Measurements from ENCODE around the gene NECAP2. TPM values are rescaled to one million over a fixed set of nuclear protein-coding genes. Genes with fewer than 3 reads are reported as not detected.
"Not testable (repeated sequence)": the region's sequence is repeated elsewhere in the genome, so short reads cannot be mapped to it uniquely, and the experiment has no call there.

NECAP2 gene
- polyA plus RNA-seq, 3 donors, result 78.9 to 223 (median 183) TPM

DNA sequence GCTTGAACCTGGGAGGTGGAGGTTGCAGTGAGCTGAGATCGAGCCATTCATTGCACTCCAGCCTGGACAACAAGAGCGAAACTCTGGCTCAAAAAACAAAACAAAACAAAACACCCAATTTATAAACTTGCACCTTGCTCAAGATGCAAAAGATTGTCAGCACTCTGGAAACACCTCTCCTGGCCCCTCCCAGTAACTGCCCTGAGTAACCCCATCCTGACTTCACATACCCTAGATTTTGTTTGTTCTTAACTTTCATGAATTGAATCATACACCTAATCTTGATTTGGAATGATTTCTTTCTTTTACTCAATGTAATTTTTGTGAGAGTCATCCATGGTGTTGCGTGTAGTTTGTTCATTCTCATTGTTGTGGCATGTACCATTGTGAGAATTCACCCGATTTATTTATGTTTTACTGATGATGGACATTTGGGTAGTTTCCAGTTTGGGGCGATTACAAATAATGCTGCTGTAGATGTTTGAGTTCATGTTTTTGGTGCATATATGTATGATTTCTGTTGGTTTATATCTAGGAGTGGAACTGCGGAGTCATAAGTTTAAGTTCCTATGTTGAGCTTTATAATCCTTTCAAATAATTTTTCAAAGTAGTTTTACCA lies 10.4 kb downstream of the NECAP2 start:
- 86% methylated on average over 1 of the region's 6 CpGs for WGBS (ENCODE audit: insufficient coverage)
- DNase-seq, result no peak
- Histone ChIP-seq H3K4me2 (replicated peaks; ENCODE audit: extremely low read depth, low read length, poor library complexity, severe bottlenecking) (no peak overlapping the region), H3K4me1 (ENCODE audit: control insufficient read depth in 1 of 2, insufficient read depth in 2 of 2, low read length in 2 of 2) (no peaks in the 10 kb centered on the region), H3K9me3 (replicated peaks in 1 of 2; ENCODE audit: control insufficient read depth in 1 of 2, insufficient read depth in 1 of 2, low read length in 2 of 2) (no peaks in the 10 kb centered on the region), H3K4me3 (replicated peaks in 1 of 3; ENCODE audit: low read depth in 2 of 3, low read length in 3 of 3) (no peak overlapping the region), H3K9ac (ENCODE audit: insufficient read depth, low read length, poor library complexity, severe bottlenecking) (no peak overlapping the region), H3K36me3 (replicated peaks in 1 of 2; ENCODE audit: control insufficient read depth in 1 of 2, insufficient read depth in 2 of 2, low read length in 2 of 2) (peaks cover 91 to 100% of the 10 kb centered on the region in 2 donors), H4K20me1 (ENCODE audit: insufficient read depth, low read length) (peaks cover 98% of the 10 kb centered on the region), H3K79me2 (ENCODE audit: insufficient read depth, low read length) (peaks cover 21% of the 10 kb centered on the region), H3K27ac (ENCODE audit: low read depth in 1 of 2, low read length in 2 of 2) (no peak overlapping the region), H2AFZ (ENCODE audit: insufficient read depth, low read depth, low read length, poor library complexity, severe bottlenecking) (no peak overlapping the region), H3K27me3 (ENCODE audit: control insufficient read depth in 2 of 2, insufficient read depth in 2 of 2, low read length in 2 of 2) (no peaks in the 10 kb centered on the region)
- Mint-ChIP-seq H3K27me3 (ENCODE audit: low read depth in 3 of 3) (peaks cover 0 to 1% (median 0%) of the 10 kb centered on the region in 3 donors), H3K9me3 (peaks cover 0 to 1% (median 0%) of the 10 kb centered on the region in 7 donors), H3K27ac (peak overlapping the region in 1 of 7 donors; percentile 7), H3K4me3 (no peak overlapping the region), H3K36me3 (peaks cover 78 to 99% of the 10 kb centered on the region in 2 donors), H3K4me1 (no peaks in the 10 kb centered on the region)
- intact Hi-C loops (cut with micrococcal nuclease), result no loop called here
- no peak for TF ChIP-seq CTCF (IDR thresholded peaks at IDR 0.05)

- no peaks in the 10 kb centered on the region for H3K9me3 ChIP-seq (replicated peaks in 1 of 2; ENCODE audit: control insufficient read depth in 1 of 2, insufficient read depth in 1 of 2, low read length in 2 of 2)
- no peak overlapping the region for H3K9ac ChIP-seq (ENCODE audit: insufficient read depth, low read length, poor library complexity, severe bottlenecking)
- no peak for TF ChIP-seq CTCF (IDR thresholded peaks at IDR 0.05)
- no peaks in the 10 kb centered on the region for H3K4me1 Mint-ChIP-seq
- no peak overlapping the region for H3K4me2 ChIP-seq (replicated peaks; ENCODE audit: extremely low read depth, low read length, poor library complexity, severe bottlenecking)
- peaks cover 14% of the 10 kb centered on the region for H3K79me2 ChIP-seq (ENCODE audit: insufficient read depth, low read length)
- peaks cover 94 to 100% of the 10 kb centered on the region in 2 donors for H3K36me3 ChIP-seq (replicated peaks in 1 of 2; ENCODE audit: control insufficient read depth in 1 of 2, insufficient read depth in 2 of 2, low read length in 2 of 2)
- H3K27ac ChIP-seq (ENCODE audit: low read depth in 1 of 2, low read length in 2 of 2), result no peak overlapping the region
- no peaks in the 10 kb centered on the region for H3K4me1 ChIP-seq (ENCODE audit: control insufficient read depth in 1 of 2, insufficient read depth in 2 of 2, low read length in 2 of 2)
- no peak overlapping the region for H2AFZ ChIP-seq (ENCODE audit: insufficient read depth, low read depth, low read length, poor library complexity, severe bottlenecking)
- peaks cover 0 to 1% (median 0%) of the 10 kb centered on the region in 3 donors for H3K27me3 Mint-ChIP-seq (ENCODE audit: low read depth in 3 of 3)
- intact Hi-C loops (cut with micrococcal nuclease), result no loop called here
- no peak for DNase-seq
- peak overlapping the region in 1 of 7 donors; percentile 1 for H3K27ac Mint-ChIP-seq
- 94% methylated on average over 10 of the region's 13 CpGs for WGBS (ENCODE audit: insufficient coverage)
- H3K27me3 ChIP-seq (ENCODE audit: control insufficient read depth in 2 of 2, insufficient read depth in 2 of 2, low read length in 2 of 2), result no peaks in the 10 kb centered on the region
- H3K4me3 ChIP-seq (replicated peaks in 1 of 3; ENCODE audit: low read depth in 2 of 3, low read length in 3 of 3), result no peak overlapping the region
- peaks cover 0 to 1% (median 0%) of the 10 kb centered on the region in 7 donors for H3K9me3 Mint-ChIP-seq
- H4K20me1 ChIP-seq (ENCODE audit: insufficient read depth, low read length), result peaks cover 98% of the 10 kb centered on the region
- peaks cover 83 to 99% of the 10 kb centered on the region in 2 donors for H3K36me3 Mint-ChIP-seq
- H3K4me3 Mint-ChIP-seq, result no peak overlapping the region
Observed at GRCh38 chr1:16451841-16452528, 11.5 kb downstream of the NECAP2 start.

- H3K4me1 Mint-ChIP-seq; H3K4me1 ChIP-seq (ENCODE audit: control insufficient read depth in 1 of 2, insufficient read depth in 2 of 2, low read length in 2 of 2); H3K79me2 ChIP-seq (ENCODE audit: insufficient read depth, low read length); H3K4me3 ChIP-seq (replicated peaks in 1 of 3; ENCODE audit: low read depth in 2 of 3, low read length in 3 of 3); H3K4me3 Mint-ChIP-seq; H3K9ac ChIP-seq (ENCODE audit: insufficient read depth, low read length, poor library complexity, severe bottlenecking); H3K27me3 ChIP-seq (ENCODE audit: control insufficient read depth in 2 of 2, insufficient read depth in 2 of 2, low read length in 2 of 2); H3K4me2 ChIP-seq (replicated peaks; ENCODE audit: extremely low read depth, low read length, poor library complexity, severe bottlenecking); H3K9me3 ChIP-seq (replicated peaks in 1 of 2; ENCODE audit: control insufficient read depth in 1 of 2, insufficient read depth in 1 of 2, low read length in 2 of 2); H3K9me3 Mint-ChIP-seq; DNase-seq; H3K27me3 Mint-ChIP-seq (ENCODE audit: low read depth in 3 of 3); H2AFZ ChIP-seq (ENCODE audit: insufficient read depth, low read depth, low read length, poor library complexity, severe bottlenecking); intact Hi-C loops (cut with micrococcal nuclease); H3K27ac ChIP-seq (ENCODE audit: low read depth in 1 of 2, low read length in 2 of 2): not testable (repeated sequence)
- peak overlapping the region in 1 of 7 donors; percentile 74 for H3K27ac Mint-ChIP-seq
- H4K20me1 ChIP-seq (ENCODE audit: insufficient read depth, low read length), result peaks cover 98% of the 10 kb centered on the region
- WGBS (ENCODE audit: insufficient coverage), result no CpG with 5 or more reads among the region's 3 CpGs
- H3K36me3 Mint-ChIP-seq, result peaks cover 78 to 99% of the 10 kb centered on the region in 2 donors
- H3K36me3 ChIP-seq (replicated peaks in 1 of 2; ENCODE audit: control insufficient read depth in 1 of 2, insufficient read depth in 2 of 2, low read length in 2 of 2), result peaks cover 93 to 100% of the 10 kb centered on the region in 2 donors
Observed at GRCh38 chr1:16454909-16455308, 14.4 kb downstream of the NECAP2 start.

Measured in CD14-positive monocyte (primary cell).